NCI-H1417 (cell line): ENCODE measurements around the gene GAL3ST2.
"Not testable (repeated sequence)": the region's sequence is repeated elsewhere in the genome, so short reads cannot be mapped to it uniquely, and the experiment has no call there.

Source experiments
- DNase-seq, 3 experiments: peaks; one replicate each; lab custom pipeline; 2025; lab: John Stamatoyannopoulos, UW

GAL3ST2 gene

DNA sequence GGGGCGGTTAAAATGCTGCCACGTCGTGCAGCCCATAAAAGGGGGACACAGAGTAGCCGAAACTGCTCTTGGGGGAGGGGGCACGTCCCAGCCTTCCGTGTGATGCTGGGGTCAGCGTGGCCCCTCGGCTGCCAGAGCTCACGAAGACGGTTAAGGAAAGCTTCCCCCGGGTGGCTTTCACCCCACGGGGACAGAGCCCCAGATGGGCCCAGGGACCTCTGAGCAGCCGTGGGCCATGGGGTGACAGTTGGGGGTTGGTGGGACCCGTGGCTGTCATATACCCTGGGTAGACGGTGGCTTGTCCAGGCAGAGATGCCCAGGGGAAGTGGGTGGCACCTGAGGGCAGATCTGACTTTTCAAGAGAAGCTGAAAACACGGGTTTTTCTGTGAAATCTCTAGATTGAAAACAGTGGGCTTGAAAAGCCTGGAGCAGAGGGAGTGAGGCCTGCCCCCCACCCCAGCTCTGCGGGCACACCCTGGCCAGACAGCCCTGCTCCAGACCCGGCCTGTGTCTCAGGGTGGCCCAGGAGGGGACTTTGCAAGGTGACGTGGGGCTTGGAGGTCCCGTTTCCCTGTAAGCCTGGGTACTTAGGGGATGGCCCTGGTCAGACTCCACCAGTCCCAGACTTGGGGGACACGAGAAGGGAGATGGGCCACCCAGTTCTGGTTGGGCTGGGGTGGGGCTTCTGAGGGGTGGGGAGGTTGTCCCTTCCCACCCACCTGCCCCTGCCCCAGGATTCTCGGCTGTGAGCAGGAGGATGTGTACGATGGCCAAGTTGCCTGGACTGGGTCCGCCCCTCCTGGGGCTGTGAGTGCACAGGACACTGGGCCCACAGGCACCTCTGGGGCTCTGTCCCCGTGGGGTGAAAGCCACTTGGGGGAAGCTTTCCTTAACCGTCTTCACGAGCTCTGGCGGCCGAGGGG lies 33.0 kb downstream of the GAL3ST2 start:
- DNase-seq, result no peak

GRCh38 chr2:241810307-241811200 lies 33.9 kb downstream of the GAL3ST2 start:
- DNase-seq, result no peak

GRCh38 chr2:241811201-241811951 lies 34.8 kb downstream of the GAL3ST2 start:
- no peak for DNase-seq

DNA sequence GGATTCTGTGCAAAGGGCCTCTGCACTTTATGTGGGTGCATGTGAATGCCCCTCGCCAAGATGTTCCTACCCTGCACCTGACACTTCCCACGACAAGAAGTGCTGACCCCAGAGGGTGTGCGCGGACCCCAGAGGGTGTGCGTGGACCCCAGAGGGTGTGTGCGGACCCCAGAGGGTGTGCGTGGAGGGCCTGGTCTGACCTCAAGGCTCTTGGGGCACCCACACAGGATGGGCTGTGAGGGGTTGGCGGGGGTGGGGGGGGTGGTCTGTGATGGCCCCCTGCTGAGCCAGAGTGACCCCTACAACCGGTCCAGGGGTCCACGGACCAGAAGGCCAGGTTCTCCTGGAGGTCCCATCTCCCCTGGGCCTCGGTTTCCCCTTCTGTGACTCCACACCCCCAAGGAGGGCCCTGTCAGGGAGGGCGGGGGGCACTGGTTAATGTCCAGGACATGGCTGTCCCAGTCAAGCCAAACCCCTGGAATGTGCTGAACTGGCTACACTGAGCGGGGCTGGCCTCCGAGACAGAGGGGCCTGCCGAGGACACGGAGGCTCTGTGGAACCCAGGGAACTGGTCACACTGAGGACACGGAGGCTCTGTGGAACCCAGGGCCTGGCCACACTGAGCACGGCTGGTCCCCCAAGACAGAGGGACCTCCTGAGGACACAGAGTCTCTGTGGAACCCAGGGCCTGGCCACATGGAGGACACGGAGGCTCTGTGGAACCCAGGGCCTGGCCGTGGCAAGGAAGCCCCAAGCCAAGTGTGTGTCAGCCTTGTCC lies 35.5 kb downstream of the GAL3ST2 start:
- DNase-seq, result no peak

DNA sequence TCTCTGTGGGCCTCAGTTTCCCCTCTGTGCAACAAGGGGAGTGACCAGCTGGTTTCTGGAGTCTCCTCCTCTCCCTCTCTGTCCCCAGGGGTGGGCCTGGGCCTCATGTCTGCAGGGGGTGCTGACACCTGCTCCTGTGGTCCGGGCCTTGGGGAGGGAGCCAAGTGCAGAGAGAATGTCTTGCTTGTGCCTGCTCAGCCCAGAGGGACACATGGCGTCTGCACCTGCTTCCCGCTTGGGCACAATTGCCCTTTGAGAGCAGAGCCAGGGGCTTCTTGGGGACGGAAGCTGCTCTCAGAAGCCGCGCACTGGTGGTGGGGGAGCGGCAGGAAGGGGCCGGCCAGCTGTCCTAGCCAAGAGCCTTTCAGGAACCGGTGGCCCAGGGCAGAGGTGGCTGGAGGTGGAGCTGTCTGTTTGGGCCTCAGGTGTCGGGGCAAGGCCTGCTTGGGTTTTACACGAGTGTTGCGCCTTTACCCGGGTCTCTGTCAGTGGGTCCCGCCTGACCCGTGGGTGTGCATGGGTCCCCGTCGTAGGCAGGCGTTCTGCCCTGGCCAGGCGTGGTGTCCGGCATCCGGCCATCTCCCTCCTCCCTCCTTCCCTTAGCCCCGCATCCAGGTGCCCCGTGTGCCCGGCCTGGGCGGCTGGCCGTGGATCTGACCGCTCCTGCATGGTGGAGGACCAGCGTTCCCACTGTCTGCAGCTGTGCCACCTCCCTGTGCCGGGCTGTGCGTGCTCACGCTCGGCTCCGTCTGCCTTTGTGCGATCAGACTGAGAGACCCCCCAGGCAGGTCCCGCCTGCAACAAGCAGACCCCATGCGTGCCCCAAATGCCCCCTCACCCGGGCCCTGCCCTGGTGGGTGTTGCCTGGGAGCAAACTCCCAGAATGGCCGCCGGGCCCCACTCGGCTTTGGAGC lies 36.4 kb downstream of the GAL3ST2 start:
- DNase-seq, result no peak

DNA sequence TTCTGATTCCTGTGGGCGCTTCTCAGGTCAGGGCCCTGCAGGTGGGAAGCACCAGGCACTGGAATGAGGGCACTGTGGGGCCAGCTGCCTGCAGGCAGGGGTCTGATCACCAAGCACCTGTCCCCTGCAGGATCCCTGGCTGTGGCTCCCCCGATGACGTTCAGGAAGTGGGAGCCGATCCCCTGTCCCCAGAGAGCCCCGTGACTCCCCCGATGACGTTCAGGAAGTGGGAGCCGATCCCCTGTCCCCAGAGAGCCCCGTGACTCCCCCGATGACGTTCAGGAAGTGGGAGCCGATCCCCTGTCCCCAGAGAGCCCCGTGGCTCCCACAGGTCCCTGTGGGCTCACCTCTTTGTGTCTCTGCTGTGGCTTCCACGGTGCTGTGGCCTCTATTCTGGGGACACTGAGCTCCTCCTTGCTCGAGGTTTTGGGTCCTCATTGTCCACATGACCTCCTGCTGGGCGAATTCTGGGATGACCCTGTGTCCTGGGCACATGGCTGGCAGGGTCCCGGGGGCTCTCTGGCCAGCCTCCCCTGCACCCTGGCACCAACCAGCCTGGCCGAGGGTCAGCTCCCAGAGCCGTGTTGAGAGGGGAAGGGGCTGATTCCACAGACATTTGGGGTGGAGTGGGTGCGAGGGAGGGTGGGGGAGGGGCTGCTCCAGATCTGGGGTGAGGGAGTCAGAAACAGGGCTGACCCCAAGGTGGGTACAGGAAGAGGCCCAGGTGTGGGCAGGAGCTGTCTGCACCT lies 37.2 kb downstream of the GAL3ST2 start:
- no peak for DNase-seq

DNA sequence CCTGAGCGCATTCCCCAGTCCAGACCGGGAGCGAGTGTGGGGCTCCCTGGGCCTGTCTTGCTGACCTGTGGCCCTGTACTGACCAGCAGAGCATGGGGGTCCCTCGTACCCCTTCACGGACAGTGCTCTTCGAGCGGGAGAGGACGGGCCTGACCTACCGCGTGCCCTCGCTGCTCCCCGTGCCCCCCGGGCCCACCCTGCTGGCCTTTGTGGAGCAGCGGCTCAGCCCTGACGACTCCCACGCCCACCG lies 37.7 kb downstream of the GAL3ST2 start:
- DNase-seq, result no peak

DNA sequence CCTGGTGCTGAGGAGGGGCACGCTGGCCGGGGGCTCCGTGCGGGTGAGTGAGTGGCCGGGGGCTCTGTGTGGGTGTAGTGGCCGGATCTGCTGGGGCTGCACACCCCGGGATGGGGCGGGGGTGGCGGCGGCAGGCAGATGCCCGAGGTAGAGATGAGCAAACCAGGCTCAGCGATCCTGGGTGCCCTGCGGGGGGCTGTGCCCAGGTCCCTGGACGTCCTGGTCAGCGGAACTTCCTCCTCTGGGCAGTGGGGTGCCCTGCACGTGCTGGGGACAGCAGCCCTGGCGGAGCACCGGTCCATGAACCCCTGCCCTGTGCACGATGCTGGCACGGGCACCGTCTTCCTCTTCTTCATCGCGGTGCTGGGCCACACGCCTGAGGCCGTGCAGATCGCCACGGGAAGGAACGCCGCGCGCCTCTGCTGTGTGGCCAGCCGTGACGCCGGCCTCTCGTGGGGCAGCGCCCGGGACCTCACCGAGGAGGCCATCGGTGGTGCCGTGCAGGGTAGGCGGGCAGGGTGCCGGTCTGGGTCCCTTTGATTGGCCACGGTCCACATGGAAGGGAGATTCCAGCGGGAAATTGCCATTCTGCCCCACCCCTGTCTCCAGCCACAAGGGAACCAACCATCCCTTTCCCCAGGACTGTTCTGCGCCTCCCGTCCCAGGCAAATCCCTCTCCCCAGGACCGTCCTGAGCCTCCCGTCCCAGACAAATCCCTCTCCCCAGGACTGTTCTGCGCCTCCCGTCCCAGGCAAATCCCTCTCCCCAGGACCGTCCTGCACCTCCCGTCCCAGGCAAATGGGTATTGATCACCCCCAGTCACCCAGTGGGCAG lies 38.2 kb downstream of the GAL3ST2 start:
- DNase-seq, result no peak

- DNase-seq, result no peak
Measured at GRCh38 chr2:241815477-241816430, 39.1 kb downstream of the GAL3ST2 start.

DNA sequence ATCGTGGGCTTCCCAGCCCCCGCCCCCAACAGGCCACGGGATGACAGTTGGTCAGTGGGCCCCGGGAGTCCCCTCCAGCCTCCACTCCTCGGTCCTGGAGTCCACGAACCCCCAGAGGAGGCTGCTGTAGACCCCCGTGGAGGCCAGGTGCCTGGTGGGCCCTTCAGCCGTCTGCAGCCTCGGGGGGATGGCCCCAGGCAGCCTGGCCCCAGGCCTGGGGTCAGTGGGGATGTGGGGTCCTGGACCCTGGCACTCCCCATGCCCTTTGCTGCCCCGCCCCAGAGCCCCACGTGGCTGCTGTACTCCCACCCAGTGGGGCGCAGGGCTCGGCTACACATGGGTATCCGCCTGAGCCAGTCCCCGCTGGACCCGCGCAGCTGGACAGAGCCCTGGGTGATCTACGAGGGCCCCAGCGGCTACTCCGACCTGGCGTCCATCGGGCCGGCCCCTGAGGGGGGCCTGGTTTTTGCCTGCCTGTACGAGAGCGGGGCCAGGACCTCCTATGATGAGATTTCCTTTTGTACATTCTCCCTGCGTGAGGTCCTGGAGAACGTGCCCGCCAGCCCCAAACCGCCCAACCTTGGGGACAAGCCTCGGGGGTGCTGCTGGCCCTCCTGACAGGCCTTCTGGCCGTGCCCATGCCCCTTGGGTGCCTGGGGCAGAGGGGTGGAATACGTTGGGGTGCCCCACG lies 40.0 kb downstream of the GAL3ST2 start:
- no peak for DNase-seq

- no peak for DNase-seq
Measured at GRCh38 chr2:241817126-241817820, 40.7 kb downstream of the GAL3ST2 start.

GRCh38 chr2:241817821-241818215 lies 41.2 kb downstream of the GAL3ST2 start:
- DNase-seq, result not testable (repeated sequence)

DNA sequence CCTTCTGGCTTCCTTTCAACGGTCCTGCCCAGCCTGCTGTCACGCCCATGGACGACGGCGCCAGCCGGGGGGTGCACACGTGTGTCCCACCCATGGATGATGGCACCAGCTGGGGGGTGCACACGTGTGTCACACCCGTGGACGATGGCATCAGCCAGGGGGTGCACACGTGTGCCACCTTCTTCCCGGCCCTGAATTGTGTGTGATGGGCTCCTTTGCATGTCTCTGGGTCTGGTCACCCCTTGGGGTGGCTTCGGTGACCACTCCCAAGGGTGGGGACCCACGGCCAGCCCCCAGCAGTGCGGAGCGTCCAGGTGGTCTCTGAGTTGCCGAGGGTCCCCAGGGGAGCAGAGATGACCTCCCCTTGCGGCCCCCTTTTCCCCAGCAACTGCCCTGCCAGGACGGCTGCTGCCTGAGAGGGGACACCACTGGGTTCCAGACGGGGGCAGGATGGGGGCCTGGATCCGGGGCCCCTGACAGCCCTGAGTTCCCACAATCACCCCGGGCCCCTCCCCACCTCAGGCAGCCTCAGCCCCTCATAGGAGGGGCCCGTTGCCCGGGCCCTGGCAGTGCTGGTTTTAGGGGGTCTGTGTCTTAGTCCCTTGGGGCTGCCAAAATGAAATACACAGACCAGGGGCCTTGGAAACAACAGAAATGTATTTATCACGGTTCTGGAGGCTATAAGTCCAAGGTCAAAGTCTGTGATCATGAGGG lies 41.8 kb downstream of the GAL3ST2 start:
- DNase-seq, result no peak

DNA sequence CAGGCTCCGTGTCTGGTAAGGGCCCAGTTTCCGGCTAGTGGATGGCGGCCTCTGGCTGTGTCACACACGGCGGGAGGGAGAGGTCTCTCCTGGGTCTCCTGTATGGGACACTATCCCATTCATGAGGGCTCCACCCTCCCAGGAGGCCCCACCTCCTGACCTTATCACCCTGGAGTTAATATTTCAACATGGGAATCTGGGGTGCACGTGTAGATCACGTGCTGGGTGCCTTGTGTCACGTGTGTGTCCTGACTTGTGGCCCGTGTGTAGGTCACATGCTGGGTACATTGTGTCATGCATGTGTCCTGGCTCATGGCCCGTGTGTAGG lies 42.3 kb downstream of the GAL3ST2 start:
- no peak for DNase-seq

GRCh38 chr2:241819947-241820624 lies 43.5 kb downstream of the GAL3ST2 start:
- not testable (repeated sequence) for DNase-seq
